BJ (cell line): ENCODE results near the gene TNS1. TPM values are rescaled to one million over a fixed set of nuclear protein-coding genes. Genes with fewer than 3 reads are reported as not detected.

Experiments
- CTCF ChIA-PET: fragments of 350-600 bp; formaldehyde crosslinking; extraction: SDS; loops from one replicate; lab custom pipeline; 2021; ENCODE audit warnings: antibody characterized with exemption, inconsistent platforms; lab: Yijun Ruan, JAX
- POLR2A ChIA-PET: fragments of 300-600 bp; sonication (Branson Sonifier 250); formaldehyde crosslinking; extraction: SDS; loops from one replicate; lab custom pipeline; 2021; ENCODE audit warnings: antibody characterized with exemption; lab: Charles Lee
- DNase-seq: peaks from one replicate; pipeline ENCODE4 v3.0.0-alpha.2; 2011; ENCODE audit warnings: low read depth
- H3K27me3 ChIP-seq: 2 replicates; pipeline ENCODE4 v1.6.0; 2011; ENCODE audit warnings: low read length; ENCODE audit not compliant: control insufficient read depth, insufficient read depth
- H3K36me3 ChIP-seq: 2 replicates; pipeline ENCODE4 v1.5.1; 2011; ENCODE audit warnings: low read length; ENCODE audit not compliant: control insufficient read depth, insufficient read depth
- H3K4me3 ChIP-seq: 2 replicates; pipeline ENCODE4 v1.5.1; 2011; ENCODE audit warnings: low read depth, mild to moderate bottlenecking, control low read depth, low read length
- polyA plus RNA-seq: library from polyadenylated mRNA; depleted of rRNA; stranded (reverse); fragments of >200 nt; gene quantifications from 2 replicates; pipeline ENCODE4 v1.2.3, GENCODE V29; 2011
- TF ChIP-seq, protein P1 (sequence below): IDR thresholded peaks from 2 replicates; pipeline ENCODE4 v1.5.1; 2011; ENCODE audit warnings: low read depth, mild to moderate bottlenecking, control low read depth, inconsistent platforms, low read length, moderate library complexity; ENCODE audit not compliant: insufficient read depth

The TNS1 gene
- polyA plus RNA-seq, 1 experiment = 35.6 TPM

DNA sequence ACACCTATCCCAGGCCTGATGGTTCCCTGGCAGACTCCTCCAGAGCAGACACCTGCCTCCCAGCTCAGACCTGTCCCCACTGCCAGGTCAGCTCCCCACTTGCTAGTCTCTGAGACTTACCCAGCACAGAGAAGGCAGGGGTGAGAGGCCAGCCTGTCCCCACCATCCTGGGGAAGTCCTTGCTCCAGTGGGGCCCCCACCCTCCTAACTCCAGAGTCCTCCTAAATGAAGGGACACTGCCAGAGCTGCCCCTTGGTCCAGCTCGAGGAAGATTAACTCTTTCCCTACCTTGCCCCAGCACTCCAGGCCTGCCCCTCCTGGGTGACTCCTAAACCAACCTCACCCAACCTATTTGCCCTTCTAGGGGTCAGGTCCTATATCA is 30.4 kb upstream of the TNS1 start:
- Histone ChIP-seq H3K36me3 (no peaks in the 10 kb centered on the region), H3K4me3 (no peak overlapping the region), H3K27me3 (peaks cover 13% of the 10 kb centered on the region)
- ChIA-PET POLR2A (no interaction called here), CTCF (interaction anchor here (0.6 to 9.1 kb wide), 9 partner anchors 9 to 244 kb away, joined by 3 to 176 read pairs (median 3); no protein-coding TSS in a partner anchor)
- TF ChIP-seq, protein P1, sequence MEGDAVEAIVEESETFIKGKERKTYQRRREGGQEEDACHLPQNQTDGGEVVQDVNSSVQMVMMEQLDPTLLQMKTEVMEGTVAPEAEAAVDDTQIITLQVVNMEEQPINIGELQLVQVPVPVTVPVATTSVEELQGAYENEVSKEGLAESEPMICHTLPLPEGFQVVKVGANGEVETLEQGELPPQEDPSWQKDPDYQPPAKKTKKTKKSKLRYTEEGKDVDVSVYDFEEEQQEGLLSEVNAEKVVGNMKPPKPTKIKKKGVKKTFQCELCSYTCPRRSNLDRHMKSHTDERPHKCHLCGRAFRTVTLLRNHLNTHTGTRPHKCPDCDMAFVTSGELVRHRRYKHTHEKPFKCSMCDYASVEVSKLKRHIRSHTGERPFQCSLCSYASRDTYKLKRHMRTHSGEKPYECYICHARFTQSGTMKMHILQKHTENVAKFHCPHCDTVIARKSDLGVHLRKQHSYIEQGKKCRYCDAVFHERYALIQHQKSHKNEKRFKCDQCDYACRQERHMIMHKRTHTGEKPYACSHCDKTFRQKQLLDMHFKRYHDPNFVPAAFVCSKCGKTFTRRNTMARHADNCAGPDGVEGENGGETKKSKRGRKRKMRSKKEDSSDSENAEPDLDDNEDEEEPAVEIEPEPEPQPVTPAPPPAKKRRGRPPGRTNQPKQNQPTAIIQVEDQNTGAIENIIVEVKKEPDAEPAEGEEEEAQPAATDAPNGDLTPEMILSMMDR = no peak
- no peak for DNase-seq

DNA sequence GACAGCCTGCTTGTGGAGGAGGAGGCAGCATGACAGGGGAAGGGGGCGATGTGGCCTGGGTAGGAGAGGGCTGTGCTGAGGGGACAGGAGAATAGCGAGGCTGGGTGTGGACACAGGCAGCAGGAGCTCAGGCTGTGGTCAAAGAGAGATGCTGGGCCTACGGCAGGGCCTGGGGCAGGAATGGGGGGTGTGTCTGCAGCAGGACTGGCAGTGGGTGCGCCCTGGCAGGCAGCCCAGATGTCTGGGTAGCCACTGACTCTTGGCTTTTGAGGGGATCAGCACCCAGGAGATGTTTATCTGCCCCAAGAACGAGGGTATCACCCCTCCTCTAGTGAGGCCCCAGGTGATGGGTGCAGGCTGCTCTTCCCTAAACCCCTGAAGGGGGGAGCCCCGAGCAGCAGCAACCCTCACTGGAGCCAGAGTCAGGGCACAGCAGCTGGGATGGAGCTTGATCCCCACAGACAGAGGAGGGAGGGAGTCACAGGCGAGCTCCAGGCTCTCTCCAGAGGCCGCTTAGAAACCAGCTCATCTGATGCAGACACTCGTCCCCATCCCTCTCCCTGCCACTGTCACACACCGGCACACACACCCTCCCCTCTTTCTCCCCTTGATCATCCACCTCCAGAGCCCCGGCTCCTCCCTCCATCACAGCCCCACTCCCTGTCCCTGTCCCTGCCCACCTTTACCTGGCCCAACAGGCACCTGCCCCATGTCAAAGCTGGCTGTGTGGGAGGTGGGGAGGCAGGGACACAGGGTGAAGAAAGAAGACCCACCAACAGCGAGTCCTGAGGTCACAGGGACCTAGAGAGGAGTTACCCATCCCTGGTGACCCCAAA is 29.8 kb upstream of the TNS1 start:
- Histone ChIP-seq H3K4me3 (no peak overlapping the region), H3K27me3 (peaks cover 13% of the 10 kb centered on the region), H3K36me3 (no peaks in the 10 kb centered on the region)
- CTCF ChIA-PET = interaction anchor here (0.6 to 9.1 kb wide), 9 partner anchors 8 to 244 kb away, joined by 3 to 176 read pairs (median 4); no protein-coding TSS in a partner anchor
- POLR2A ChIA-PET = no interaction called here
- no peak for DNase-seq
- TF ChIP-seq, protein P1 = no peak

DNA sequence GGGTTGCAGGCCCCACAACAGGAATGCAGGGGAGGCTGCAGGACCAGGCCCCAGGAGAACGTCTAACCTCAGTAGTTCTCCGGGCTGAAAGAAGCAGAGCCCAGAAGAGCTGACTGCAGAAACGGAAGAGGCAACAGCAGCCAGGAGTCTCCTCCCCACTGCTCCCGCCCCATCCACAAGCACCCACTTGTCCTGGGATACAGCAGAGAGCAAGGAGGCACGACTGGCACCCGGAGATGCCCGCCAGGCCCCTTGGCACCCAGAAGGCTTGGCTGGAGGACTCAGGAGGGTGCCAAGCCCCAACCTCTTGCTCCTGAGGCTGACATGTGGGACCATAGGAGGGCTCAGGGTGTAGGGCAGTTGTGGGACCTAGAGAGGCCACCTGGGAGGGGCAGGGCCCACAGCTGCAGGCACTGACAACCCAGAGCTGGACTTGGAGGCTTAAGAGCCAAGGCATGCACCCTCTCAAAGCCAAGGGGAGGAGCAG is 29.0 kb upstream of the TNS1 start:
- no peaks in the 10 kb centered on the region for H3K36me3 ChIP-seq
- TF ChIP-seq, protein P1 = no peak
- H3K4me3 ChIP-seq = no peak overlapping the region
- POLR2A ChIA-PET = no interaction called here
- H3K27me3 ChIP-seq = peaks cover 13% of the 10 kb centered on the region
- no peak for DNase-seq
- CTCF ChIA-PET = interaction anchor here (0.8 to 9.1 kb wide), 3 partner anchors 38 to 243 kb away, joined by 3 to 176 read pairs (median 8); no protein-coding TSS in a partner anchor

DNA sequence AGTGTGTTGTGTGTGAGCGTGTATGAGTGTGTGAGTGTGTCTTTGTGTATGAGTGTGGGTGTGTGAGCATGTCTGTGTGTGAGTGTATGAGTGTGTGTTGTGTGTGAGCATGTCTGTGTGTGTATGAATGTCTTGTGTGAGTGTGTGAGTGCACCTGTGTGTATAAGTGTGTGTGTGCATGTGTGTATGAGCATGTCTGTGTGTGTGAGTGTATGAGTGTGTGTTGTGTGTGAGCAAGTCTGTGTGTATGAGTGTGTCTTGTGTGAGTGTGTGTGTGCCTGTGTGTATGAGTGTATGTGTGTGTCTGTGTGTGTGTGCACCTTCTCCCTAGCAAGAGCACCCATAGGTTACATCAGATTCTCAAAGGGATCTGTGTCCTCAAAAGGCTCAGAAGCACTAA is 28.5 kb upstream of the TNS1 start:
- Histone ChIP-seq H3K36me3 (no peaks in the 10 kb centered on the region), H3K27me3 (peaks cover 13% of the 10 kb centered on the region), H3K4me3 (no peak overlapping the region)
- DNase-seq = no peak
- ChIA-PET CTCF (interaction anchor here (1.5 to 9.1 kb wide), 2 partner anchors 37 to 242 kb away, joined by 8 to 176 read pairs; no protein-coding TSS in a partner anchor), POLR2A (no interaction called here)
- TF ChIP-seq, protein P1 = no peak

DNA sequence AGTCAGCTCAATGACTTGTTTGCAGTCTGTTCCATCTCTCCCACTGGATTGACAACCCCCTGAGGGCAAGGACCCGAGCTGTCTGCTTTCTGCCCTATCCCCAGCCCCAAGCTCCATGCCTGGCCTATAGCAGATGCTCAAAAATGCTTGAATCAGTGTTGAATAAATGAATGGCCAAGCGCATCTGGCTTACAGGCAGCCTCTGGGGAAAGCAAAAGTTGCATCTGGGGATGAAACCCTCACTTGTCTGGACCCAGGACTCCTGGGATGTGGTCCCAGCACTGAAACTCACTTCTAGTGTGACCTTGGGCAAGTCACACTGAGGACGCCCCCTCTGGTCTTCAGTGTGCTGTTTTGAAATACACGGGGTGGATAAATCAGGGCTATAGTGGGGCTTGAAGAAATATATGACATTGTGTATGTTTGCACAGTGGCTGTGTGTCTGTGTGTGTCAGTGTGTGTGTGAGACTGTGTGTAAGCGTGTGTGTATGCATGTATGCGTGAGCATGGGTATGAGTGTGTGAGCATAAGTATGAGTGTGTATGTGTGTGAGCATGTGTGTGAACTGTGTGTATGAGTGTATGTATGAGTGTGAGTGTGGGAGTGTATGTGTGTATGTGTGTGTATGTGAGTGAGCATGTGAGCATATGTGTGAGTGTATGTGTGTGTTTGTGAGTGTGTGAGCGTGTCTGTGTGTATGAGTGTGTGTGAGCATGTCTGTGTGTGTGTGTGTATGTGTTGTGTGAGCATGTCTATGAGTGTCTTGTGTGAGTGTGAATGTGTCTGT is 27.8 kb upstream of the TNS1 start:
- POLR2A ChIA-PET = no interaction called here
- no peak for DNase-seq
- Histone ChIP-seq H3K4me3 (no peak overlapping the region), H3K36me3 (no peaks in the 10 kb centered on the region), H3K27me3 (peaks cover 11% of the 10 kb centered on the region)
- TF ChIP-seq, protein P1 = no peak
- CTCF ChIA-PET = interaction anchor here (0.7 to 1.2 kb wide), 3 partner anchors 144 to 245 kb away, joined by 3 to 4 read pairs (median 3); no protein-coding TSS in a partner anchor
